HL-60/S4 (cell line): ENCODE results near the gene ANKRD53.

Source experiments
- in situ Hi-C: fragments of 300-500 bp; cut with MboI; formaldehyde crosslinking; loops from 2 replicates; pipeline ENCODE4 v1.14.3; 2022; ENCODE audit warnings: low sequenced_read_pairs

The ANKRD53 gene

GRCh38 chr2:70962885-70963878, 15.2 kb upstream of the ANKRD53 start:
- in situ Hi-C loops, result no loop called here

- in situ Hi-C loops, result no loop called here
These were observed 14.3 kb upstream of the ANKRD53 start for GRCh38 chr2:70964133-70964532.

- in situ Hi-C loops, result no loop called here
These were observed 13.6 kb upstream of the ANKRD53 start for GRCh38 chr2:70964596-70965386.

- in situ Hi-C loops, result no loop called here
These were observed 12.9 kb upstream of the ANKRD53 start for GRCh38 chr2:70965506-70965905.

GRCh38 chr2:70966681-70967080, 11.7 kb upstream of the ANKRD53 start:
- in situ Hi-C loops, result no loop called here

GRCh38 chr2:70967189-70967588, 11.2 kb upstream of the ANKRD53 start:
- in situ Hi-C loops, result no loop called here

- in situ Hi-C loops, result no loop called here
These were observed 3.8 kb upstream of the ANKRD53 start for GRCh38 chr2:70974592-70974991.

GRCh38 chr2:70975237-70975636, 3.2 kb upstream of the ANKRD53 start:
- in situ Hi-C loops, result no loop called here

GRCh38 chr2:70977605-70978205, 725 bp upstream of the ANKRD53 start:
- in situ Hi-C loops, result no loop called here

- in situ Hi-C loops, result no loop called here
These were observed 704 bp downstream of the ANKRD53 start for GRCh38 chr2:70979180-70979488.

- in situ Hi-C loops, result no loop called here
These were observed 1.2 kb downstream of the ANKRD53 start for GRCh38 chr2:70979626-70980025.

- in situ Hi-C loops, result no loop called here
These were observed 3.0 kb downstream of the ANKRD53 start for GRCh38 chr2:70981421-70981820.

GRCh38 chr2:70981866-70982810, 3.7 kb downstream of the ANKRD53 start:
- in situ Hi-C loops, result no loop called here

GRCh38 chr2:70982971-70983370, 4.5 kb downstream of the ANKRD53 start:
- in situ Hi-C loops, result no loop called here

- in situ Hi-C loops, result no loop called here
These were observed 5.2 kb downstream of the ANKRD53 start for GRCh38 chr2:70983506-70984227.

- in situ Hi-C loops, result no loop called here
These were observed 5.8 kb downstream of the ANKRD53 start for GRCh38 chr2:70984228-70984575.

GRCh38 chr2:70984576-70985282, 6.3 kb downstream of the ANKRD53 start:
- in situ Hi-C loops, result no loop called here

GRCh38 chr2:70985283-70985688, 6.9 kb downstream of the ANKRD53 start:
- in situ Hi-C loops, result no loop called here

GRCh38 chr2:70985956-70986355, 7.5 kb downstream of the ANKRD53 start:
- in situ Hi-C loops, result no loop called here
